ENCODE measurements around the gene BTLA. TPM values are rescaled to one million over a fixed set of nuclear protein-coding genes. Genes with fewer than 3 reads are reported as not detected.

BTLA gene
- total RNA-seq, 1 donor from 2014 or later: not detected

GRCh38 chr3:112481302-112481721 lies 18.0 kb downstream of the BTLA start:
- no peaks in the 10 kb centered on the region for H3K4me1 Mint-ChIP-seq (ENCODE audit: low read depth, unreplicated experiment)
- no peaks in the 10 kb centered on the region for H3K36me3 Mint-ChIP-seq (ENCODE audit: unreplicated experiment)
- DNase-seq: no peak
- no peak overlapping the region for H3K4me3 Mint-ChIP-seq (ENCODE audit: unreplicated experiment)
- no peak for TF ChIP-seq CTCF (IDR thresholded peaks at IDR 0.05; ENCODE audit: partially characterized antibody, unreplicated experiment)
- peaks cover 1% of the 10 kb centered on the region for H3K27me3 Mint-ChIP-seq (ENCODE audit: unreplicated experiment)
- H3K27ac Mint-ChIP-seq (ENCODE audit: unreplicated experiment): no peak overlapping the region
- H3K9me3 Mint-ChIP-seq (ENCODE audit: unreplicated experiment): no peaks in the 10 kb centered on the region

- no peak overlapping the region for H3K4me3 Mint-ChIP-seq (ENCODE audit: unreplicated experiment)
- H3K4me1 Mint-ChIP-seq (ENCODE audit: low read depth, unreplicated experiment): no peaks in the 10 kb centered on the region
- no peaks in the 10 kb centered on the region for H3K9me3 Mint-ChIP-seq (ENCODE audit: unreplicated experiment)
- H3K27me3 Mint-ChIP-seq (ENCODE audit: unreplicated experiment): peaks cover 1% of the 10 kb centered on the region
- no peaks in the 10 kb centered on the region for H3K36me3 Mint-ChIP-seq (ENCODE audit: unreplicated experiment)
- H3K27ac Mint-ChIP-seq (ENCODE audit: unreplicated experiment): no peak overlapping the region
- no peak for DNase-seq
- no peak for TF ChIP-seq CTCF (IDR thresholded peaks at IDR 0.05; ENCODE audit: partially characterized antibody, unreplicated experiment)
Measured at GRCh38 chr3:112477891-112478290, 21.4 kb downstream of the BTLA start.

- no peaks in the 10 kb centered on the region for H3K27me3 Mint-ChIP-seq (ENCODE audit: unreplicated experiment)
- H3K36me3 Mint-ChIP-seq (ENCODE audit: unreplicated experiment): no peaks in the 10 kb centered on the region
- H3K4me1 Mint-ChIP-seq (ENCODE audit: low read depth, unreplicated experiment): no peaks in the 10 kb centered on the region
- H3K9me3 Mint-ChIP-seq (ENCODE audit: unreplicated experiment): no peaks in the 10 kb centered on the region
- TF ChIP-seq CTCF (IDR thresholded peaks at IDR 0.05; ENCODE audit: partially characterized antibody, unreplicated experiment): no peak
- H3K4me3 Mint-ChIP-seq (ENCODE audit: unreplicated experiment): no peak overlapping the region
- H3K27ac Mint-ChIP-seq (ENCODE audit: unreplicated experiment): no peak overlapping the region
- no peak for DNase-seq
Measured at GRCh38 chr3:112476346-112476745, 22.9 kb downstream of the BTLA start.

- H3K27me3 Mint-ChIP-seq (ENCODE audit: unreplicated experiment): no peaks in the 10 kb centered on the region
- no peaks in the 10 kb centered on the region for H3K9me3 Mint-ChIP-seq (ENCODE audit: unreplicated experiment)
- no peaks in the 10 kb centered on the region for H3K36me3 Mint-ChIP-seq (ENCODE audit: unreplicated experiment)
- H3K27ac Mint-ChIP-seq (ENCODE audit: unreplicated experiment): no peak overlapping the region
- H3K4me1 Mint-ChIP-seq (ENCODE audit: low read depth, unreplicated experiment): no peaks in the 10 kb centered on the region
- no peak for DNase-seq
- TF ChIP-seq CTCF (IDR thresholded peaks at IDR 0.05; ENCODE audit: partially characterized antibody, unreplicated experiment): no peak
- no peak overlapping the region for H3K4me3 Mint-ChIP-seq (ENCODE audit: unreplicated experiment)
Measured at GRCh38 chr3:112474796-112475195, 24.5 kb downstream of the BTLA start.

GRCh38 chr3:112472691-112473090 lies 26.6 kb downstream of the BTLA start:
- H3K9me3 Mint-ChIP-seq (ENCODE audit: unreplicated experiment): no peaks in the 10 kb centered on the region
- no peaks in the 10 kb centered on the region for H3K4me1 Mint-ChIP-seq (ENCODE audit: low read depth, unreplicated experiment)
- H3K27ac Mint-ChIP-seq (ENCODE audit: unreplicated experiment): no peak overlapping the region
- H3K27me3 Mint-ChIP-seq (ENCODE audit: unreplicated experiment): no peaks in the 10 kb centered on the region
- DNase-seq: no peak
- no peak for TF ChIP-seq CTCF (IDR thresholded peaks at IDR 0.05; ENCODE audit: partially characterized antibody, unreplicated experiment)
- no peaks in the 10 kb centered on the region for H3K36me3 Mint-ChIP-seq (ENCODE audit: unreplicated experiment)
- H3K4me3 Mint-ChIP-seq (ENCODE audit: unreplicated experiment): no peak overlapping the region

Measured in glutamatergic neuron (in vitro differentiated cells).